Fibroblast of mammary gland (primary cell): ENCODE results near the gene CDH4.

Experiments
- DNase-seq: peaks from one replicate; pipeline ENCODE4 v3.0.0-alpha.2; 2010; ENCODE audit warnings: low read depth
- H3K4me3 ChIP-seq: 2 replicates; pipeline ENCODE4 v1.5.1; 2011; ENCODE audit warnings: low read depth, mild to moderate bottlenecking, low read length, moderate library complexity; ENCODE audit not compliant: control insufficient read depth
- TF ChIP-seq, protein P1 (sequence below): conservative IDR thresholded peaks from 2 replicates; pipeline ENCODE4 v1.5.1; 2011; ENCODE audit warnings: low read depth, low read length, inconsistent platforms; ENCODE audit not compliant: control insufficient read depth, insufficient read depth

The CDH4 gene

DNA sequence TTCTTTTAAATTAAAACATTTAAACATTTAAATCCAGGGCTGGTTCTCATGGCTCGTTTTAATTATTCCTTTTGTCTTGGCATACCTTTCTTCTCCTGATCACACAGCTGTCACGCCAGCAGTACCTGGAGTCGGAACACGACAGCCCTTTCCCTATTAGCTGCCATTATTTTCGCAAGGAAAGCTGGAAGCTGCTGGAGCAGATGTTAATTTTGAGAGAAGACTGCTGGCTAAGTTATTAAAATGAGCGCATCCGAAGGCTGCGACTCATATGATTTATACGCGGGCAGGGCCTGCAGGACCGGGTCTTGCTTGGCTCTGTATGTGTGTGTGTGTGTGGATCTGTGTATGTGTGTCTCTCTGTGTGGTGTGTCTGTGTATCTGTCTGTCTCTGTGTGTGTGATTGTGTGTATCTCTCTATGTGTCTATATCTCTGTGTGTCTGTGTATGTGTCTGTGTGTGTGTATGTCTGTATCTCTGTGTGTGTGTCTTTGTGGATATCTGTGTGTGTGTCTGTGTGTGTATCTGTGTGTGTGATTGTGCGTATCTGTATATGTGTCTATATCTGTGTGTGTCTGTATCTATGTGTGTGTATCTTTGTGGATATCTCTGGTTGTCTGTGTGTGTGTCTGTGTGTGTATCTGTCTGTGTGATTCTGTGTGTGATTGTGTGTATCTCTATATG is 191.5 kb downstream of the CDH4 start:
- TF ChIP-seq, protein P1, sequence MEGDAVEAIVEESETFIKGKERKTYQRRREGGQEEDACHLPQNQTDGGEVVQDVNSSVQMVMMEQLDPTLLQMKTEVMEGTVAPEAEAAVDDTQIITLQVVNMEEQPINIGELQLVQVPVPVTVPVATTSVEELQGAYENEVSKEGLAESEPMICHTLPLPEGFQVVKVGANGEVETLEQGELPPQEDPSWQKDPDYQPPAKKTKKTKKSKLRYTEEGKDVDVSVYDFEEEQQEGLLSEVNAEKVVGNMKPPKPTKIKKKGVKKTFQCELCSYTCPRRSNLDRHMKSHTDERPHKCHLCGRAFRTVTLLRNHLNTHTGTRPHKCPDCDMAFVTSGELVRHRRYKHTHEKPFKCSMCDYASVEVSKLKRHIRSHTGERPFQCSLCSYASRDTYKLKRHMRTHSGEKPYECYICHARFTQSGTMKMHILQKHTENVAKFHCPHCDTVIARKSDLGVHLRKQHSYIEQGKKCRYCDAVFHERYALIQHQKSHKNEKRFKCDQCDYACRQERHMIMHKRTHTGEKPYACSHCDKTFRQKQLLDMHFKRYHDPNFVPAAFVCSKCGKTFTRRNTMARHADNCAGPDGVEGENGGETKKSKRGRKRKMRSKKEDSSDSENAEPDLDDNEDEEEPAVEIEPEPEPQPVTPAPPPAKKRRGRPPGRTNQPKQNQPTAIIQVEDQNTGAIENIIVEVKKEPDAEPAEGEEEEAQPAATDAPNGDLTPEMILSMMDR = no peak
- H3K4me3 ChIP-seq = no peak overlapping the region
- peak; percentile 48 for DNase-seq

DNA sequence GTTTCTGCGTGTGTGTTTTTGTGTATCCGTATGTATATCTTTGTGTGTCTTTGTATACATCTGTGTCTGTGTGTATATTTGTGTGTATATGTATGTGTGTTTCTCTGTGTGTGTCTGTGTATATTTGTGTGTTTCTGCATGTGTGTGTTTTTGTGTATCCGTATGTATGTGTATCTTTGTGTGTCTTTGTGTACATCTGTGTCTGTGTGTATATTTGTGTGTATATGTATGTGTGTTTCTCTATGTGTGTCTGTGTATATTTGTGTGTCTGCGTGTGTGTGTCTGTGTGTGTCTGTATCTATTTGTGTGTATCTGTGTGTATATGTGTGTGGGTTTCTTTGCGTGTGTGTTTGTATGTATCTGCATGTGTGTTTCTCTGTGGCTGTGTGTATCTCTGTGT is 192.6 kb downstream of the CDH4 start:
- DNase-seq = no peak
- TF ChIP-seq, protein P1 = no peak
- H3K4me3 ChIP-seq = no peak overlapping the region

DNA sequence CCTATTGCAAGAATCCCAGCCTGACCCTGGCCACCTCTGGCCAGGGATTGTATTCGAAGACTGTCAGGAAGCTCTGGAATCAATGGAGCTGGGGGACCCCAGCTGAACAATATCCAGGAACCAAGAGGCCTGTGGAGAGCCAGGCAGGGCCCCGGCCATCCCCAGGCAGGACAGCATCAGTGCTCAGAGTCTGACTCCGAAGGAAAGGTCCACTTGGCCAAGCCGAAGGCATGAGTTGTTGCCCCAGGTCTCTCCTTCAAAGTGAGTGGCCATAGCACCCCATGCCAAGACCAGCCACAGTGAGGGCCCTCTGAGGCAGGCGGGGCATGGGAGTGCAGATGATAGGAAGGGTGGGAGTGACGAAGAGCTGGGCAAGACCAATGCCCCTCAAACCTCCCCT is 193.1 kb downstream of the CDH4 start:
- no peak for DNase-seq
- TF ChIP-seq, protein P1 = no peak
- no peak overlapping the region for H3K4me3 ChIP-seq

DNA sequence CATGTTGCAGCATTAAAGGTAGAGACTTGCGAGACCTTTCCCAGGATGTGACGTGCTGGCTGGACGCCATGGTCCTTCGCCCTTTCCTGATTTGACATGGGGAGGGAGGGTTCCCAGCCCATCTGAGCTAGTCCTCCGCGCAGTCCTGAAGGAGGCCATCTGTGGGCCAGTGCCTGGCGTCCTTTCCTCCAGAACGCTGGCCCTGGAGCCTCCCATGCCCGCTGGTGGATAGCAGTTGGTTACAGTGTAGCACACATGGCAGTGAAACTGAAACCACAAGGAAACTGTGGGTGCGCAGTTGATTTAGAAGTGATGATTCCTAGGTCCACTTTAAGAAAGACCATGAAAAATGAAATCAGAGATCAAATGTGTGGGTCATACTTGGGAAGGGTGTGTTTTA is 193.7 kb downstream of the CDH4 start:
- H3K4me3 ChIP-seq = no peak overlapping the region
- TF ChIP-seq, protein P1 = no peak

DNA sequence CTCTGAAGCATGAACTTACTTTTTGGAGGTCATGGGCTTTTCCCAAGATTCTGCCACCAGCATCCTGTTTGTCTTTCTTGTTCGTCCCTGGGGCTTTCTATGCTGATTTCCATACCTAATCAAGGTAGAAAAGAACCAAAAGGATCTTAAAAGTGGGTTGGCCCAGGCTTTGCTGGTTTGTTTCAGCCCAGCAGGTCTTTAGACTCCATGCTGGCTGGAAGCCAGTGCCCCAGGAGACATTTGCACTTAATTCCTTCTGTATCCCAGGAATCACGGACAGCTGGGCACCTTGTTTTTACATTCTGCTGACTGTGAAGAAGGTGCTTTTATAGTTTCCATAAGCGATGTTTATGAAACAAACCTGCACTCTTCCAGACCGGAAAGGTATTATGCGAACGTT is 195.9 kb downstream of the CDH4 start:
- H3K4me3 ChIP-seq = no peak overlapping the region
- no peak for DNase-seq
- TF ChIP-seq, protein P1 = no peak

More for the DNA sequence above, 193.7 kb downstream of the CDH4 start:
- no peak for DNase-seq

DNA sequence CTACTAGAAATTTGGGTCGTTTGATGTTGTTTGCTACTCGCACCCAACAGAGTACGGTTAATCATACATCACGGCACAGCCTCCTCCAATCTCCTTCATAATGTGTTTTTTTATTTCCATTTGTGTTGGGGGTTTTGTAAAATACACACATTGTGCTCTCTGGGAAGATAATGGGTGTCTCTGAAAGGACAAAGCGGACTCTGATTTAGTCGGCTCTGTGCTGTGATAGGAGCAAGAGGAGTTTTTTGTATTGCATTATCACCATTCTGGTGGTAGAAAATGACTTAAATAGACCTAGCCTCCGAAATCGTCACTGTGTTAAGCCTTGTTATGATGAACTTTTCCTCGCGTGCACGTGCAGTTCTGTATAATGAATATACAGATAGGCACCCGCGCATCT is 196.3 kb downstream of the CDH4 start:
- H3K4me3 ChIP-seq = no peak overlapping the region
- DNase-seq = no peak
- TF ChIP-seq, protein P1 = no peak
